ENCODE results near the gene CENPVL3. TPM values are rescaled to one million over a fixed set of nuclear protein-coding genes. Genes with fewer than 3 reads are reported as not detected.
"Not testable (repeated sequence)": the region's sequence is repeated elsewhere in the genome, so short reads cannot be mapped to it uniquely, and the experiment has no call there.

Gene CENPVL3
- not detected for polyA plus RNA-seq

- H3K4me1 Mint-ChIP-seq, H3K27ac Mint-ChIP-seq, DNase-seq, H3K36me3 Mint-ChIP-seq, H3K9me3 Mint-ChIP-seq, H3K4me3 Mint-ChIP-seq: not testable (repeated sequence)
- H3K27me3 Mint-ChIP-seq (ENCODE audit: low read depth in 3 of 3): peaks cover 6 to 13% (median 8%) of the 10 kb centered on the region in 3 donors
Observed at GRCh38 chrX:51618241-51619155, at the start of gene CENPVL3. TSS of gene CENPVL3 (minus strand) at chrX:51618912. CDS start at chrX:51618873, 39 bp downstream.

- no peak for DNase-seq
- Mint-ChIP-seq H3K36me3 (no peaks in the 10 kb centered on the region), H3K9me3 (no peaks in the 10 kb centered on the region)
Observed at GRCh38 chrX:51665981-51666380, 47.3 kb upstream of the CENPVL3 start.

GRCh38 chrX:51643377-51643776 lies 24.7 kb upstream of the CENPVL3 start:
- Mint-ChIP-seq H3K27ac (no peak overlapping the region), H3K4me1 (no peaks in the 10 kb centered on the region), H3K27me3 (ENCODE audit: low read depth in 3 of 3) (peaks cover 3 to 14% (median 7%) of the 10 kb centered on the region in 3 donors), H3K4me3 (no peak overlapping the region), H3K36me3 (no peaks in the 10 kb centered on the region), H3K9me3 (no peaks in the 10 kb centered on the region)
- no peak for DNase-seq

More at GRCh38 chrX:51665981-51666380, 47.3 kb upstream of the CENPVL3 start:
- peaks cover 0 to 26% (median 0%) of the 10 kb centered on the region in 3 donors for H3K27me3 Mint-ChIP-seq (ENCODE audit: low read depth in 3 of 3)
- H3K4me1 Mint-ChIP-seq: no peaks in the 10 kb centered on the region
- H3K4me3 Mint-ChIP-seq: no peak overlapping the region
- no peak overlapping the region for H3K27ac Mint-ChIP-seq

- no peaks in the 10 kb centered on the region for H3K4me1 Mint-ChIP-seq
- H3K9me3 Mint-ChIP-seq: no peaks in the 10 kb centered on the region
Observed at GRCh38 chrX:51641421-51642021, 22.8 kb upstream of the CENPVL3 start.

GRCh38 chrX:51636511-51636910 lies 17.8 kb upstream of the CENPVL3 start:
- not testable (repeated sequence) for H3K4me1 Mint-ChIP-seq, H3K9me3 Mint-ChIP-seq, H3K36me3 Mint-ChIP-seq, DNase-seq, H3K4me3 Mint-ChIP-seq, H3K27ac Mint-ChIP-seq
- peaks cover 0 to 17% (median 15%) of the 10 kb centered on the region in 3 donors for H3K27me3 Mint-ChIP-seq (ENCODE audit: low read depth in 3 of 3)

More at GRCh38 chrX:51641421-51642021, 22.8 kb upstream of the CENPVL3 start:
- H3K27ac Mint-ChIP-seq: no peak overlapping the region
- no peaks in the 10 kb centered on the region for H3K36me3 Mint-ChIP-seq
- H3K27me3 Mint-ChIP-seq (ENCODE audit: low read depth in 3 of 3): peaks cover 3 to 14% (median 7%) of the 10 kb centered on the region in 3 donors
- H3K4me3 Mint-ChIP-seq: no peak overlapping the region
- DNase-seq: peak in 1 of 3 donors; percentile 0

GRCh38 chrX:51614353-51615012 lies 4.2 kb downstream of the CENPVL3 start:
- H3K27ac Mint-ChIP-seq: no peak overlapping the region
- peaks cover 0 to 2% of the 10 kb centered on the region in 2 donors for H3K4me1 Mint-ChIP-seq
- DNase-seq: peak in 1 of 3 donors; percentile 5
- H3K9me3 Mint-ChIP-seq: no peaks in the 10 kb centered on the region
- no peak overlapping the region for H3K4me3 Mint-ChIP-seq
- no peaks in the 10 kb centered on the region for H3K36me3 Mint-ChIP-seq
- peaks cover 5 to 11% (median 6%) of the 10 kb centered on the region in 3 donors for H3K27me3 Mint-ChIP-seq (ENCODE audit: low read depth in 3 of 3)

GRCh38 chrX:51608766-51609165 lies 9.9 kb downstream of the CENPVL3 start:
- peaks cover 0 to 2% (median 0%) of the 10 kb centered on the region in 3 donors for H3K27me3 Mint-ChIP-seq (ENCODE audit: low read depth in 3 of 3)
- no peaks in the 10 kb centered on the region for H3K4me1 Mint-ChIP-seq
- no peaks in the 10 kb centered on the region for H3K36me3 Mint-ChIP-seq
- no peak overlapping the region for H3K27ac Mint-ChIP-seq
- no peaks in the 10 kb centered on the region for H3K9me3 Mint-ChIP-seq
- no peak overlapping the region for H3K4me3 Mint-ChIP-seq
- DNase-seq: no peak

- H3K36me3 Mint-ChIP-seq: no peaks in the 10 kb centered on the region
- no peak overlapping the region for H3K27ac Mint-ChIP-seq
- H3K9me3 Mint-ChIP-seq: no peaks in the 10 kb centered on the region
- no peaks in the 10 kb centered on the region for H3K4me1 Mint-ChIP-seq
- peaks cover 0 to 2% (median 0%) of the 10 kb centered on the region in 3 donors for H3K27me3 Mint-ChIP-seq (ENCODE audit: low read depth in 3 of 3)
- no peak for DNase-seq
- H3K4me3 Mint-ChIP-seq: no peak overlapping the region
Observed at GRCh38 chrX:51608126-51608525, 10.6 kb downstream of the CENPVL3 start.

- Mint-ChIP-seq H3K9me3 (no peaks in the 10 kb centered on the region), H3K27ac (no peak overlapping the region), H3K36me3 (no peaks in the 10 kb centered on the region), H3K4me1 (no peaks in the 10 kb centered on the region), H3K27me3 (ENCODE audit: low read depth in 3 of 3) (peaks cover 0 to 2% (median 2%) of the 10 kb centered on the region in 3 donors), H3K4me3 (no peak overlapping the region)
- no peak for DNase-seq
Observed at GRCh38 chrX:51606446-51606845, 12.3 kb downstream of the CENPVL3 start.

- H3K9me3 Mint-ChIP-seq: no peaks in the 10 kb centered on the region
- DNase-seq: no peak
- no peak overlapping the region for H3K27ac Mint-ChIP-seq
- H3K36me3 Mint-ChIP-seq: no peaks in the 10 kb centered on the region
- no peak overlapping the region for H3K4me3 Mint-ChIP-seq
- H3K27me3 Mint-ChIP-seq (ENCODE audit: low read depth in 3 of 3): peaks cover 0 to 9% (median 8%) of the 10 kb centered on the region in 3 donors
- H3K4me1 Mint-ChIP-seq: no peaks in the 10 kb centered on the region
Observed at GRCh38 chrX:51598899-51599298, 19.8 kb downstream of the CENPVL3 start.

- no peak overlapping the region for H3K4me3 Mint-ChIP-seq
- no peak overlapping the region for H3K27ac Mint-ChIP-seq
- no peaks in the 10 kb centered on the region for H3K36me3 Mint-ChIP-seq
- DNase-seq: no peak
- H3K9me3 Mint-ChIP-seq: no peaks in the 10 kb centered on the region
- H3K4me1 Mint-ChIP-seq: no peaks in the 10 kb centered on the region
- peaks cover 0 to 8% (median 2%) of the 10 kb centered on the region in 3 donors for H3K27me3 Mint-ChIP-seq (ENCODE audit: low read depth in 3 of 3)
Observed at GRCh38 chrX:51571874-51572273, 46.8 kb downstream of the CENPVL3 start.

- Mint-ChIP-seq H3K4me1 (no peaks in the 10 kb centered on the region), H3K4me3 (no peak overlapping the region), H3K27ac (no peak overlapping the region), H3K9me3 (no peaks in the 10 kb centered on the region), H3K27me3 (ENCODE audit: low read depth in 3 of 3) (peaks cover 0 to 7% (median 2%) of the 10 kb centered on the region in 3 donors), H3K36me3 (no peaks in the 10 kb centered on the region)
- DNase-seq: no peak
Observed at GRCh38 chrX:51569561-51569960, 49.2 kb downstream of the CENPVL3 start.

GRCh38 chrX:51568586-51568985 lies 50.1 kb downstream of the CENPVL3 start:
- H3K9me3 Mint-ChIP-seq: peaks cover 0 to 5% (median 0%) of the 10 kb centered on the region in 6 donors

More at GRCh38 chrX:51568586-51568985, 50.1 kb downstream of the CENPVL3 start:
- no peaks in the 10 kb centered on the region for H3K4me1 Mint-ChIP-seq
- H3K4me3 Mint-ChIP-seq: no peak overlapping the region
- H3K36me3 Mint-ChIP-seq: no peaks in the 10 kb centered on the region
- no peak overlapping the region for H3K27ac Mint-ChIP-seq
- no peak for DNase-seq
- peaks cover 0 to 6% (median 2%) of the 10 kb centered on the region in 3 donors for H3K27me3 Mint-ChIP-seq (ENCODE audit: low read depth in 3 of 3)
